ENCODE measurements around the gene COL6A1.

DNA sequence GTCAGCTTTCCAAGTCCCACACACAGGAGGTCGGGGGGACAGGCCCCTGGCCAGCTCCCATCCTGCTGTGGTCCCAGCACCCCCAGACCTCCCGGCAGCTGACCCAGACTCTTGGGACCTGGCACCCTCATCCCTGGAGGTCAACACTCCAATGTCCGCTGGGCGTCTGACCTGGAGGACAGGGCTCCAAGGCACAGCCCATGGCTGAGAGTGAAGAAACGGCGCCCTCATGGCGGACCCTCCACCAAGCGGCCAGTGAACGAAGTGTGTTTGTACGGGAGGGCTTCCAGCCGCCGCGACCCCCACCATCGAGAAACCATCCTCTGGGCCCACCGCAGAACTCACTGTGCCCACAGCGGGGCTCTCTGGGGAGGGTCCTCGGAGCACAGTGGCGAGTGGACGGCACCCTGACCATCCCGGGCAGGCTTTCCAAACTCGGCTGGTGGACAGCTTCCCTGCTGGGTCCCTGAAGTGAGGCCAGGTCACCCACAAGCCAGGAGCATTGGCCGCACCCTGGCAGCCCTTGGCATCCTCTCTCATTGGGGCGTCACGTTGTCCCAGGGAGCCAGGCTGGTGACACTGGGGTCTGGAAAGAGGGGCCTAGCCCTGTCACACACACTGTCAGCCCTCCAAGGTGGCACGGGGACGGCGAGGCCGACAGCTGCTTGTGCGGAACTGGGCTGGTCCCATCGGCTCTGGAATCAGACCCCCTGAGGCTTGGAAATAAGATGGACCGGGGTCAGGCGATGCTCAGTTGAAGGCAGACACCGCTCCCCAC, 68.5 kb downstream of the COL6A1 start:
- TF ChIP-seq, protein P1, sequence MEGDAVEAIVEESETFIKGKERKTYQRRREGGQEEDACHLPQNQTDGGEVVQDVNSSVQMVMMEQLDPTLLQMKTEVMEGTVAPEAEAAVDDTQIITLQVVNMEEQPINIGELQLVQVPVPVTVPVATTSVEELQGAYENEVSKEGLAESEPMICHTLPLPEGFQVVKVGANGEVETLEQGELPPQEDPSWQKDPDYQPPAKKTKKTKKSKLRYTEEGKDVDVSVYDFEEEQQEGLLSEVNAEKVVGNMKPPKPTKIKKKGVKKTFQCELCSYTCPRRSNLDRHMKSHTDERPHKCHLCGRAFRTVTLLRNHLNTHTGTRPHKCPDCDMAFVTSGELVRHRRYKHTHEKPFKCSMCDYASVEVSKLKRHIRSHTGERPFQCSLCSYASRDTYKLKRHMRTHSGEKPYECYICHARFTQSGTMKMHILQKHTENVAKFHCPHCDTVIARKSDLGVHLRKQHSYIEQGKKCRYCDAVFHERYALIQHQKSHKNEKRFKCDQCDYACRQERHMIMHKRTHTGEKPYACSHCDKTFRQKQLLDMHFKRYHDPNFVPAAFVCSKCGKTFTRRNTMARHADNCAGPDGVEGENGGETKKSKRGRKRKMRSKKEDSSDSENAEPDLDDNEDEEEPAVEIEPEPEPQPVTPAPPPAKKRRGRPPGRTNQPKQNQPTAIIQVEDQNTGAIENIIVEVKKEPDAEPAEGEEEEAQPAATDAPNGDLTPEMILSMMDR (IDR thresholded peaks at IDR 0.05): no peak
- TF ChIP-seq POLR2A (IDR thresholded peaks at IDR 0.05): no peak
